ENCODE measurements around the gene EPPIN. TPM values are rescaled to one million over a fixed set of nuclear protein-coding genes. Genes with fewer than 3 reads are reported as not detected.

EPPIN gene
- total RNA-seq, 1 donor from 2014 or later, result not detected

DNA sequence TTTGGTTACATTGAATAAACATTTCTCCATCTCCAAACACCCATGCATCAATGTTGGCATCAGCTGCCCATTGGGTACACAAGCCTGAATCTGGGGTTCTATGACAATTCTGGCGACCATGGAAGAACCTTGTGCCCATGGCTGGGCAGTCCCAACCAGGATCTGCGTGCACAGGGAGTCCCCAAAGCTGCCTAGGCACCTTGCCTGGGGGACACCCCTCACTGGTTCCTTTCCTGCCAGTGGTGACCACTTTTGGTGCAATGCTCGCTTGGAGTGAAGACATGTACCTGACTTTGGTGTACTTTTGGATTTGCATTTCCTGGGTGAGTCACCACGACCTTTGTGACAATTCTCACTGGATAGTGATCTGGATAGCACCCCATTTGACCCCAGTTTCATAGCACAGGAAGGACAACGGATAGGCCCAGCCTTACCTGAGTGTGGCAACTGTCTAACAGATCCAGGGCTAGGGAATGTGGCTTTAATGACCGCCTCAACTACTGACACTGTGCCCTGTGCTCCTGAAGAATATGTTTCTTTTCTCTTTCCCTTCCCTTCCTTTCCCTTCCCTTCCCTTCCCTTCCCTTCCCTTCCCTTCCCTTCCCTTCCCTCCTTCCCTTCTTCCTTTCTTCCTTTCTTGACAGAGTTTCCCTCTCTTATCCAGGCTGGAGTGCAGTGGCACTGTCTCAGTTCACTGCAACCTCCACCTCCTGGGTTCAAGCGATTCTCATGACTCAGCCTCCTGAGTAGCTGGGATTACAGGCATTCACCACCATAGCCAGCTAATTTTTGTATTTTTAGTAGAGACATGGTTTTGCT lies 38.9 kb downstream of the EPPIN start:
- Mint-ChIP-seq H3K4me3 (ENCODE audit: unreplicated experiment) (no peak overlapping the region), H3K4me1 (ENCODE audit: unreplicated experiment) (no peaks in the 10 kb centered on the region), H3K36me3 (ENCODE audit: low read depth, unreplicated experiment) (no peaks in the 10 kb centered on the region), H3K27me3 (ENCODE audit: unreplicated experiment) (no peaks in the 10 kb centered on the region), H3K9me3 (ENCODE audit: unreplicated experiment) (no peaks in the 10 kb centered on the region), H3K27ac (ENCODE audit: unreplicated experiment) (no peak overlapping the region)
- no peak for DNase-seq (ENCODE audit: low spot score)
- TF ChIP-seq CTCF (IDR thresholded peaks at IDR 0.05; ENCODE audit: unreplicated experiment), result no peak

- no peak overlapping the region for H3K4me3 Mint-ChIP-seq (ENCODE audit: unreplicated experiment)
- no peaks in the 10 kb centered on the region for H3K9me3 Mint-ChIP-seq (ENCODE audit: unreplicated experiment)
- no peaks in the 10 kb centered on the region for H3K27me3 Mint-ChIP-seq (ENCODE audit: unreplicated experiment)
- TF ChIP-seq CTCF (IDR thresholded peaks at IDR 0.05; ENCODE audit: unreplicated experiment), result no peak
- no peaks in the 10 kb centered on the region for H3K36me3 Mint-ChIP-seq (ENCODE audit: low read depth, unreplicated experiment)
- H3K4me1 Mint-ChIP-seq (ENCODE audit: unreplicated experiment), result no peaks in the 10 kb centered on the region
- DNase-seq (ENCODE audit: low spot score), result no peak
- H3K27ac Mint-ChIP-seq (ENCODE audit: unreplicated experiment), result no peak overlapping the region
Measured at GRCh38 chr20:45507011-45507820, 40.0 kb downstream of the EPPIN start.

DNA sequence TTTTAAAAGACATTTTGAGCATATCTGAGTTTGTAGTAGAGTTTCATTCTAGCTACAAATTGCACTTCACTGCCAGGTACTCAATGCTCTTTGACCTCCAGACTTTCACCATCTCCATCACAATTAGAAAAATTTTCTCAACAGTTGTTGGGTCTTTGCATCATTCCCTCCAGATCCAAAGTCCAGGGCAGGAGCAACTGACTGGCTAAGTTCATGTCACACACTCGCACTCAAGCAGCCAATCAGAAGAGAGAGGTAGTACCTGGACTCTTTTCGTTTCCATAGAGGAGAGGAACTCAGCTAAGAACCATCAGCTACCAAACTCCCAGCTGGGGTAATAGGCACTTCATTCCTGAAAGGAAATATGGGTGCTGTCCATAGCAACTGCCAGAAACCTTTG lies 40.8 kb downstream of the EPPIN start:
- no peaks in the 10 kb centered on the region for H3K36me3 Mint-ChIP-seq (ENCODE audit: low read depth, unreplicated experiment)
- no peak for DNase-seq (ENCODE audit: low spot score)
- H3K9me3 Mint-ChIP-seq (ENCODE audit: unreplicated experiment), result no peaks in the 10 kb centered on the region
- no peak for TF ChIP-seq CTCF (IDR thresholded peaks at IDR 0.05; ENCODE audit: unreplicated experiment)
- H3K4me3 Mint-ChIP-seq (ENCODE audit: unreplicated experiment), result no peak overlapping the region
- no peak overlapping the region for H3K27ac Mint-ChIP-seq (ENCODE audit: unreplicated experiment)
- no peaks in the 10 kb centered on the region for H3K27me3 Mint-ChIP-seq (ENCODE audit: unreplicated experiment)
- no peaks in the 10 kb centered on the region for H3K4me1 Mint-ChIP-seq (ENCODE audit: unreplicated experiment)

- TF ChIP-seq CTCF (IDR thresholded peaks at IDR 0.05; ENCODE audit: unreplicated experiment), result no peak
- no peaks in the 10 kb centered on the region for H3K36me3 Mint-ChIP-seq (ENCODE audit: low read depth, unreplicated experiment)
- DNase-seq (ENCODE audit: low spot score), result no peak
- H3K9me3 Mint-ChIP-seq (ENCODE audit: unreplicated experiment), result no peaks in the 10 kb centered on the region
- H3K4me1 Mint-ChIP-seq (ENCODE audit: unreplicated experiment), result no peaks in the 10 kb centered on the region
- H3K27ac Mint-ChIP-seq (ENCODE audit: unreplicated experiment), result no peak overlapping the region
- H3K4me3 Mint-ChIP-seq (ENCODE audit: unreplicated experiment), result no peak overlapping the region
- no peaks in the 10 kb centered on the region for H3K27me3 Mint-ChIP-seq (ENCODE audit: unreplicated experiment)
Measured at GRCh38 chr20:45503403-45503802, 43.8 kb downstream of the EPPIN start.

DNA sequence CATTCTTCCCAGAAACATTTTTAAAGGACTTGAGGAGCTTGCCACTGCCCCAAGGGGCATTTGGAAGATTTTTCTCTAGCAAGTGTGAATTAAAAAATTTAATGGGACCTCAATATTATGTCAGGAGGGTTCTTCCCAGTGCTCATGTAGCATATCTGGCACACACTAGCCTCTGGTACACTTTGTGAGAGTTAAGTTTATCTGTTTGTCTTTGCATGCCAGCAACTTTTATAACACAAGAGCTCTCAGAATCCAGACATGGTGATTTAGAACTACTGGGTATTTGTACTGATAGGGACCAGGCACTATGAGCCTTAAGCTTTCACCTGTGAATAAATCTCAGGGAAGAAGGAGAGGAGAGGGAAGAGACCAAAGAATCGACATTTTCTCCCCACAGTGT lies 44.6 kb downstream of the EPPIN start:
- no peak overlapping the region for H3K4me3 Mint-ChIP-seq (ENCODE audit: unreplicated experiment)
- no peak overlapping the region for H3K27ac Mint-ChIP-seq (ENCODE audit: unreplicated experiment)
- no peaks in the 10 kb centered on the region for H3K9me3 Mint-ChIP-seq (ENCODE audit: unreplicated experiment)
- no peak for DNase-seq (ENCODE audit: low spot score)
- H3K27me3 Mint-ChIP-seq (ENCODE audit: unreplicated experiment), result no peaks in the 10 kb centered on the region
- H3K4me1 Mint-ChIP-seq (ENCODE audit: unreplicated experiment), result no peaks in the 10 kb centered on the region
- H3K36me3 Mint-ChIP-seq (ENCODE audit: low read depth, unreplicated experiment), result no peaks in the 10 kb centered on the region
- TF ChIP-seq CTCF (IDR thresholded peaks at IDR 0.05; ENCODE audit: unreplicated experiment), result no peak
